HG02571 (cell line): ENCODE data around the gene CHST11.

Source experiments
- ATAC-seq: cut with Tn5 transposase; IDR thresholded peaks from one replicate; pipeline ENCODE4 v1.9.1; 2021; ENCODE audit warnings: mild to moderate bottlenecking, moderate library complexity; ENCODE audit not compliant: unreplicated experiment

CHST11 gene

GRCh38 chr12:104626069-104626837 is 169.5 kb downstream of the CHST11 start:
- no peak for ATAC-seq

- no peak for ATAC-seq
These were observed 170.7 kb downstream of the CHST11 start for GRCh38 chr12:104627231-104627989.

- no peak for ATAC-seq
These were observed 171.5 kb downstream of the CHST11 start for GRCh38 chr12:104627990-104628830.

GRCh38 chr12:104628831-104629135 is 172.0 kb downstream of the CHST11 start:
- ATAC-seq, result no peak

- no peak for ATAC-seq
These were observed 173.5 kb downstream of the CHST11 start for GRCh38 chr12:104630230-104630670.

- ATAC-seq, result no peak
These were observed 175.1 kb downstream of the CHST11 start for GRCh38 chr12:104631867-104632266.

- ATAC-seq, result no peak
These were observed 176.0 kb downstream of the CHST11 start for GRCh38 chr12:104632724-104633201.

GRCh38 chr12:104634044-104634443 is 177.3 kb downstream of the CHST11 start:
- no peak for ATAC-seq

- no peak for ATAC-seq
These were observed 178.1 kb downstream of the CHST11 start for GRCh38 chr12:104634852-104635251.

- ATAC-seq, result no peak
These were observed 179.0 kb downstream of the CHST11 start for GRCh38 chr12:104635607-104636343.

- no peak for ATAC-seq
These were observed 179.7 kb downstream of the CHST11 start for GRCh38 chr12:104636496-104636895.

GRCh38 chr12:104637604-104638003 is 180.9 kb downstream of the CHST11 start:
- no peak for ATAC-seq

- no peak for ATAC-seq
These were observed 181.6 kb downstream of the CHST11 start for GRCh38 chr12:104638218-104638850.

- no peak for ATAC-seq
These were observed 182.1 kb downstream of the CHST11 start for GRCh38 chr12:104638851-104639240.

GRCh38 chr12:104640956-104641355 is 184.2 kb downstream of the CHST11 start:
- no peak for ATAC-seq

GRCh38 chr12:104641862-104642261 is 185.1 kb downstream of the CHST11 start:
- ATAC-seq, result peak; percentile 85

- ATAC-seq, result no peak
These were observed 186.5 kb downstream of the CHST11 start for GRCh38 chr12:104643093-104643818.

GRCh38 chr12:104643819-104644669 is 187.3 kb downstream of the CHST11 start:
- ATAC-seq, result no peak

GRCh38 chr12:104648756-104649155 is 192.0 kb downstream of the CHST11 start:
- ATAC-seq, result no peak
